ENCODE data around the gene SPRYD3.
A peak's percentile ranks its signal among the peaks of the same experiment; 100 is the strongest.
"Not testable (repeated sequence)": the region's sequence is repeated elsewhere in the genome, so short reads cannot be mapped to it uniquely, and the experiment has no call there.

Gene SPRYD3

GRCh38 chr12:53049571-53050318 is 29.4 kb downstream of the SPRYD3 start, which contains the start of gene TNS2:
TNS2 (plus strand) TSS chr12:53050065; CDS start chr12:53050186, 121 bp downstream.
- peak; percentile 73 for DNase-seq

- peak; percentile 61 for DNase-seq
These were observed 30.3 kb downstream of the SPRYD3 start for GRCh38 chr12:53048780-53049401.

DNA sequence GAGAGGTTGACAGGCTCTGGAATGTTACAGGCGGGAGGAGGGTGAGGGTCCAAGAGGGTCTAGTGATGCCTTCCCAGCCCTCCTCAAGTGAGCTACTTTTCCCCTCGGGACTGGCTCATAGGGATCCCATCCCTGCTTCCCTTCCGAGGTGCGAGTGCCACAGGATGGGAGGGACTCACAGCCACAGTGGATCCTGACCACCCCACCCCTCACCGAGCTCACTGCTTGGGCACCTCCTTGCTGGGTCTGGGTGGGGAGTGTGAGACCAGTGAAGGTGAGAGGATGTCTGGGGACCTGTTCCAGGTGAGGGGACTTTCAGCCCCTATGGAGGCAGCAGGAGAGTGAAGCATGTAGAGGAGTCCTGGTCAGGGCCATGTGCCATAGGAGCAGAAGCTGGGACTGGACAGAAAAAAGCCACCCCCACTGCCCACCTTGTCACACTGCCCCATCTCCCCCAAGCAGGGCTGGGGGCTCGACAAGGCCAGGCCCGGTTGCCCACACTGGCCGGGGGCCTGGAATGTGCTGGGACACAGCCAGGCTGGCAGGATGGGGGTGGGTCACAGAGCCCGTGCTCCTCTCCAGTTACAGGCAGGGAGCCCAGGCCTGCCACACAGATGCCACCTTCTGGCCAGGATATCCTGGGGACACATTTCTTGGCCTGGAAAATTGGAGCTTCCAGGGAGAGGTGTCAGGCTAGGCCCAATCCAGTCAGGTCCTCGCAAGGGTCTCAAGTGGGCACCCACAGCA is 31.0 kb downstream of the SPRYD3 start:
- peak; percentile 83 for DNase-seq

GRCh38 chr12:53047221-53048032 is 31.8 kb downstream of the SPRYD3 start:
- peak; percentile 96 for DNase-seq

DNA sequence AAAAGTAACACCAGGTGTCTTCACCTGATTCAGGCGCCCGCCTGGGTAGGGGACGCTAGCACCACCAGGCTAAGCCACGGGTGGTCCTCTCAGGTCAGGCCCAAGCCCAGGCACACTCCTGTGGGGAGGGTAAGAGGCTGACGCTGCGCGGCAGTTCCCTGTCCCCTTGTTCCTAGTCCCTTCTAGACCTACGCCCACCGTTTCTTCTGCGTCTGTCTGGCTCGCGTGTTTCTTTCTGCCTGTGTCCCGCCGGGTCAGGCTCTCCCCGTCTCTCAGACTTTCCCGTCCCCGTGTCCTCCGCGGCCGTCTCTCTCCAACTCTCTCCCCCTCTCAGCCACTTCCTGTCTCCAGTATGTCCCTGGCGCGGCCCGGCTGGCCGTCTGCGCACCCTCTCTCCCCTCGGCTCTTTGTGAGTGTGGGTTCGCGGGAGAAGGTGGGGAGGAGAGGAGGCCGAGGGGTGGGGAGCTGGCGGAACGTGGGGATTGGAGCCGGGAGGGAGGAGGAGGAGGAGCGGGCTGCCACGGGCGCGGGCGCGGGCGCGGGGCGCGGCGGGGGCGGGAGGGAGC is 32.5 kb downstream of the SPRYD3 start:
- peak; percentile 96 for DNase-seq

DNA sequence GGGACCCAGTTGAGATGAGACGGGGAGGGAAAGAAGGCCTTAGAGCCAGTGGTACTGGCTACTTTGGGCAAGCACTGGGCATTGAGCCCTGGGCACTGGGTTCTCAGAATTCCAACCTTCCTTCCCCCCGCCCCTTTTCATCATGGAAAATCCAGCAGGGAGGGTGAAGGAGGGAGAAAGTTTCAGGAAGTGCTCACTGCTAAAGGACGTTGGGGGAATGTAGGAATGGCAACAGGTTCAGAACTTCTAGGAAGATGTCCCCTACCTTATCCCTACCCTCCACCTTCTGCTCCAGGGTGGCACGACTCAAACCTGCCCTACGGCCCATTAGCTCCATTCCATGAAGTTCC is 33.5 kb downstream of the SPRYD3 start:
- DNase-seq = no peak

DNA sequence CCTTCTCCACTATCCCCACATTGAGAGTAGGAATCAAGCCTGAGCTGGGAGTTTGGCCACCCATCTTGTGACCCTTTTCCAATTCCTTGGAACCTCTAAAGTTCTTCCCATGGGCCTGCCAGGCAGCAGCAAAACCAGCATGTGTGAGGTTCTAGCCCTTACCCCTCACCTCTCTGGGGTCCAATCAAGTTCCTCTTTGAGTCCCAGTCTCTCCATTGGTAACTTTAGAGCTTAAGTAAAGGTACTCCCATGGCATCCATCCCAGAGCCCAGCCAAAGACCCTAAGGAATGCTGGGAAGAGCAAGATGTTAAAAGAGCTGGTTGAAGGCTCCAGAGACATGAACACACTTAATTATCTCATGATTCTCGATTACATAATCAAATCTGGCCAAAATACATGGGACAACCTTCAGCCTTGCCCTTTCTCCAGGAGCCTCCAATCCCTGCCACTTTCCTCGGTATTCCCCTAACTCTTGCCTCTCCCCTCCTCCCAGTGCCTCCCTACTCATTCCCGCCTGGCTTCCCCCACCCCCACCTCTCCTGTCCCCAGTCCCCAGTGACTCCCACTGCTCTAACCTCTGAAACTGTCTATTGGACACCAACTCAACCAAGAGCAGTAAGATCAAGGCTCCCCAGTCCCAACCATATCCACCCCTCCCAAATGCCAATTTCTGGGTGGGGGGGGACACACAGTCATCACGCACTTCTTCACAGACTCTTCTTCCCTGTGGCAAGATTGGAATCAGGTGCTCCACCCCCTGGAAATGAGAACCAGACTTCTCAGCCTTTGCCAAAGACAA is 34.1 kb downstream of the SPRYD3 start:
- no peak for DNase-seq

DNA sequence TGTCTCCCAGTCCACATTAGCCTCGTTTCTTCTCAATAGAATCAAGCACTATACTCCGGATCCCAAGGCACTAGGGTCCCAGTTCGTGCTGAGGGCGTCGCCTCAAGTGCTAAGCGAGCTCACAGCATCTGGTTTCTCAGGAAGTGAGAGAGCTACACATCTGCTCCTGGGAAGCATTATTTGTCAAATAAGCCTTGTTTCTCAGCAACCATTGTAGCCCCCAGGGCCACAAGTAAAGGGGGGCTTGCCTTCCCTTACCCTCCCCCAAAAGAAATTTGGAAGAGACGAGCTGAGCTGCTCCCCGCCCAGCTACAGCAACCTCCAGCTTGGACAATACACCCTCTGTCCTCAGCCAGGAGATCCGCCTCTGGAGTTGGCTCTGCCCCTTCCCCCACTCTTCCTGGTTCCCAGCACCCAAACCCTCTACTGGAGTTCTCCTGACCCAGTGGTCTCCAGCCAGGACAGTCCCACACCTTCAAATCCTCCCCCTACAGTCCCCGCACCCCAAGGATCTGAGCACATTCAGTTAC is 35.1 kb downstream of the SPRYD3 start:
- peak; percentile 59 for DNase-seq

DNA sequence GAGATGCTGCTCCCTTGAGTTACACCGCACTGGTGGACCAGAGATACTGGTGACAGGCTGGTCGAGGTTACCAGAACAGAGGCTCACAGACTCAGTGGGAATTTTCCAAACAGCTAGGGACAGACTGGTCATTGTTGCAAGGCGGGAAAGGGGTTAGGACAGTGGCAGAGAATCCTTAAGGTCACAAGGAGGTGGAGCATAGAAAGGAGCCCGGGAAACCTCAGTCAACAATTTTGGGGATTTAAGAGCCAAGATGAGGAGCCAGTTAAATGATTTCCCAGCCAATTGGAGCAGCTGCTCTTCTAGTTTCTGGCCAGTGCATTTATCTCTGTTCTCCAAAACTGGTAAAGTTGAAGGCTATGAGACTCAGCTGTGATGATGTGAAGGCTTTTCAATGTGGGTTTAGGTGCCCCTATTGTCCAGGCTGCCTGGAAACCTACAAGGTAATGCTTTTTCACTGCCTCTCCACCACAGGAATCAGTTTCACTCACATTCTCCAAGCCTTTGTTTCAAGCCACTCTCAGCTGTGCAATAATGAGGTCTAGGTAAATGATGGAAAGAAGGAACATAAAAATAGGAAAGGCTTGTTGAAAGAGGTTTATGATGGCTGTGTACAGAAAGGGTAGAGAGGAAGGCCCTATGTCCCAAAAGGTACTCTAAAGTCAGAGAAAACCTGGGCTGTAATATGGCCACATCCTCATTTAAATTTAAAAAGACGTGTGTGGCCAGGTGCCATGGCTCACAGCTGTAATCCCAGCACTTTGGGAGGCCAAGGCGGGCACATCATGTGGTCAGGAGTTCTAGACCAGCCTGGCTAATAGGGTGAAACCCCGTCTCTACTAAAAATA is 36.4 kb downstream of the SPRYD3 start:
- peak; percentile 51 for DNase-seq

DNA sequence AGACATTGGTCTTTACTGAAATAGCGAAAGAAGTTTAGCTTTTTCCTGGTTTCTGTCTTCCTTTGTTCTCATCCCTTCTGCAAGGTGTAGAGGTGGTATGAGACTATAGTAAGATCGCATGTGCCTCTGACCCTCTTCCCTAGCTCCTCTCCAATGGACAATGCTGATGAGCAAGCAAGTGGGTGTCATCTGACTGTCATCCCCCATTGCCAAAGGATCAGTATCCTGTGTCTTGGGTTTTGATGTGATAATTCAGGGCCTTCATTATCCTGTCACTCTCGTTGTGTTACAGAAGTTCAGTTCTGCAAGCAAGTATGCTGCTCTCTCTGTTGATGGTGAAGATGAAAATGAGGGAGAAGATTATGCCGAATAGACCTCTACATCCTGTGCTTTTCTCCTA is 39.3 kb downstream of the SPRYD3 start:
- DNase-seq = no peak

DNA sequence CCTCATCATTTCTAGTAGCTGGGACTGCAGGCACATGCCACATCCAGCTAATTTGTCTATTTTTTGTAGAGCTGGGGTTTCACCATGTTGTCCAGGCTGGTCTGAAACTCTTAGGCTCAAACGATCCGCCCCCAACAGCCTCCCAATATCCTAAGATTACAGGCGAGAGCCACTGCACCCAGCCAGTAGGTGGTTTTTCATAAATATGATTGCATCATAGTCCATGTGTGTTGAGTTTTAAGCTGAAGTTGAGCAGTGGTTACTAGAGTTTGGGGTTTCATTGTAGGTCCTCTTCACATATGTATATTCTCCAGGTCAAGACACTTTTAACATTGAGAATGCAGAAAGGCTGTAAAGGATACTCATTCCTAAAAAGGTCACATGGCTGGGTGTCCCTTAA is 42.4 kb downstream of the SPRYD3 start:
- no peak for DNase-seq

- DNase-seq = no peak
These were observed 44.7 kb downstream of the SPRYD3 start for GRCh38 chr12:53034459-53034858.

- not testable (repeated sequence) for DNase-seq
These were observed 45.4 kb downstream of the SPRYD3 start for GRCh38 chr12:53033832-53034231.

GRCh38 chr12:53031616-53032015 is 47.6 kb downstream of the SPRYD3 start:
- DNase-seq = peak; percentile 27

GRCh38 chr12:53027014-53027413 is 52.2 kb downstream of the SPRYD3 start:
- not testable (repeated sequence) for DNase-seq

- no peak for DNase-seq
These were observed 53.9 kb downstream of the SPRYD3 start for GRCh38 chr12:53025250-53025649.

DNA sequence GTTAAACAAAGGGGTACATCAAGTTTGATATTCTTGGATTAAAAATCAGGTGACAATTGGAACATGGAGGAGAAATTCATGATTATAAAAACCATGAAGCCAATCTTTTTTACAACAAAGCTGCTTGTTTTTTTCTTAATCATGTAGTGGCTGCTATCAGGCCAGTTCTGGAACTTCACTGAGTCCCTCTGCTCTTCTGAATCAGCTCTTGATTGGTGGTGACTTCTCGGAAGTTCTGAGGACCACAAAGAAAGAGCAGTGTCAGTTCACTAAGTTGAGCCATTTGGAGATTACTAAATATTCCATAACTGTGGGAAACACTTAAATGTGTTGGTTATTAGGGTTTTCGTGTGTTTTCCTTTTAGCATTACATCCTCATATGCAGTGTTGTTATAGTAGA is 64.5 kb downstream of the SPRYD3 start:
- no peak for DNase-seq

Data from DMS53 (cell line).